HG02588 (cell line): ENCODE data around the gene PPIF.

Experiments
- ATAC-seq: cut with Tn5 transposase; IDR thresholded peaks from one replicate; pipeline ENCODE4 v1.9.1; 2021; ENCODE audit warnings: mild to moderate bottlenecking, moderate library complexity; ENCODE audit not compliant: unreplicated experiment

PPIF gene

DNA sequence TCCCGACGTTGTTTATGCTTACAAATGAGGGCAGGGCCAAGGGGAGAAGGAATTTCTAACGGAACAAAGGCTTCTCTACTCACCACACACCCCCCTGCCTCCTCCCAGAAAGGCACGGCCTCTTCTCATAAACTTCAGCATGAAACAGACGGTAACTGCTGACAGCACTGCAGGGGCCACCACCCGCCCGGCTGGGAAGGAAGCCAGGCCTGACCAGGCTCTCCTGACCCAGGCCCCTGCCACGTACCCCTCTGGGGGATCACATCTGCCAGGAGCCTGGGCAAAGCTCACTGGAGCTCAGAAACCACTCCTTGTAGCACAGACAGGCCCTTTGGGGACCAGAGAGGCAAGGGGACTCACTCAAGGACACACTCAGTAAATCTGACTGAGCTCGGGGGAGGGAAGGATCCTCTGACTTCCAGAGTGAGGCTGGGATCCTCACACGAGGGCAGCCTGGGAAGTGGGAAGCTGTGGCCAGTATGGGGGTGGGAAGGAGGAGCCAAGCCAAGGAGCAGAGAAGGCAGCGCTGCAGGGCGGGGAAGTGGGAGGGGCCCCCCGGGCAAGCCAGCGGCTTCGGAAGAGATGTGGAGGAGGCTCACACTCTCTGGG, 52.1 kb downstream of the PPIF start:
- no peak for ATAC-seq

DNA sequence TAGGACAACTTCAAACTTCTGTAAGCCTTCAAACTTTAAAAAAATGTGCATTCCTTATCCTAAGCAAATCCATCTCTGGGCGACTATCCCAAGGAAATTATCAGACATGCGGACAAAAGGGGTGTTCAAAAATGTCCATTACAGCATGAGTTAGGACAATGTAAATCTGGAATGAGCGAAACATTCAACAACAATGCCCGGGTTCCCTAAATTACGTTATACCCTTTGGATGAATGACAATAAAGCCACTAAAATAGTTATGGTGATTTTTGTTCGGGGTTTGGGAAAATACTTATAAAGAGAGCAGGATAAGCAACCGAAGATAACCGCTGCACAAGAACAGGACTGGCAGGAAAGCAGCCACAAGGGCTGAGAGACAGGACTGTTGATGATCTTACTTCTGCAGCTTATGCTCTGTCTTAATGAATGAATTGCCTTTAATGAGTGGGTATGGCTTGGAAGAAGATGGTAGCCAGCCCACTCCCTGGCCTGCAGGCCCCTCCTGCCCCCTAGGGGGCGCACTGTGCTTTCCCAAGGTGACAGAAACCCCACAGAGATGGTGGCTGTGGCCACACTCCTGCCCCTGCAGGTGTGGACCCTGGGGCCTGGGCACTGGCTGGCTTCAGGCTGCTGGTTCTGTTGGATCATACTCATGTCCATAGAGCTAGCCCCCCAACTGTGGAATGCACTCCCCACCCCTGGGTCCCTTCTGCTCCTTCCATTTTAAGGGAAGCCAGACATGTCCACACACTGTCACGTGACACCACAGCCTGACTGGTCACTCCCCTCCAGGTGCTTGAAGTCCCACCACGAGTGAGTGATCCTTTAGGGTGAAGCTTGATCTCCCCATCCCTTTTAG, 53.1 kb downstream of the PPIF start:
- no peak for ATAC-seq

DNA sequence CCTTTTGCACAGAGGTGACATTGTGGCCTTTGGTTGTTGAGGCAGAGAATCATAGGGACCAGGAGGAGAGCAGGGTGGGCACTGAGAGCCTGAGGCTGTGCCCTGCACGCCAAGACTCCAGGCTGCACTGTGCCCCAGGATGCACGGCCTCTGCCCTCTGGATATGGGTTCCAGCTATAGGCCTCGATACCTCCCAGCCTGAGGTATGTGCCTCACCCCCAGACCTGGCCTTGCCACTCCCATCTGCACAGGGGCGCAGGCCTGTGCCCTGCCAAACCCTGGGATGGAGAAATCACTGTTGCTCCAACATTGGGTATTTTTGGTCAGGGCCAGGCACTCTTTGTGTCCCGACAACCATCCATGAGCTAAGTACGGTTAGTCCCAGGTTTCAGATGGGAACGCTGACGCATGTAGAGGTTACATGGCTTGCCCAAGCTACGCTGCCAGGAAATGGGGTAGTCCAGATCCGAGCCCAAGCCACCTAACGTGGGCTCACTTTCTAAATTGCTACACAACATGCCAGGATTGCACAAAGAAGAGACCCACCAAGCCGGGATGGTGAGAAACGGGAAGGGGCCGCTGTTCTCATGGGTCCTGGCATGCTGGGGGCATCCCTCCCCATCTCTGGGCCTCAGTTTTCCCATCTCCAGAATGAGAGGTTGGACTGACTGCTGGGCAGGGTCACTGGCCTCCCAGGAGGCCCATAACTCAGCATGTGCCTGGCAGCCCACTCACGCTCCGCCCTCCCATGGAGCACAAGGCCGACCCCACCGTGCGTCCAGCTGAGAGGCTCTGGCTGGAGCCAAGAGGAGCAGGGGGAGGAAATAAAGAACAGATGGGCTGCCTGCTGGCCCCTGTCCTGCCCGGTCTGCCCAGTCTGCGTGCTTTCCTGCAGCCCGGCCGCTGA, 54.0 kb downstream of the PPIF start:
- no peak for ATAC-seq

DNA sequence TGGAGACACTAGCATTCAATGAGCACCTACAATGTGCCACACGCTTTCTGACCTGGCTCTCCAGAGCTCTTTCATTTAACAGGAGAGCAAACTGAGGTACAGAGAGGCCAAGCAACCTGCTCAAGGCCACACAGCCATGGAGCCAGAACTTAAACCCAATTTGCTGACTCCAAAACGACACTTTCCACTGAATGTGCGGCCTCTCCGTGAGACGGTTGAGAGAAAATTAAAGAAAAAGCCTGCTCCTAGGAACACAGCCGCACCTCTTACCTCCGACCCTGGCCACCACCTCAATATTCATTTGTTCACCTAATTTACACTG, 55.3 kb downstream of the PPIF start:
- ATAC-seq, result no peak

DNA sequence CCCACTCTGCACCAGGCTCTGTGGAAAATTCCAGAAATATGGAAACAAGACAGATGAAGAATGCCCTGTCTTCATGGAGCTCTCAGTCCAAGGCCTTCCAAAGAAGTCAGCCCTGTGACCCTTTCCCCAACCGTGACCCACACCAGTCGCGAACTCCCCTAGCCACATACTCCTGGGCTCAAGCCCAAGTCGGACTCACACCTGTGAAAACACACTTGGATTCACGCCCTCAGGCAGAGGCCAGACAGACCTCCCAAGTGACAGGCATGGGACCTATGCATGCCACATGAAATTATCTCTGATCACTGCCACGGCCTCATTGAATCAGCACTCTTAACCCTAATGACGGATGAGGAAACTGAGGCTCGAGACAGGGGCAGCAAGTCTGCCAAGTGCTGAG, 55.7 kb downstream of the PPIF start:
- no peak for ATAC-seq

DNA sequence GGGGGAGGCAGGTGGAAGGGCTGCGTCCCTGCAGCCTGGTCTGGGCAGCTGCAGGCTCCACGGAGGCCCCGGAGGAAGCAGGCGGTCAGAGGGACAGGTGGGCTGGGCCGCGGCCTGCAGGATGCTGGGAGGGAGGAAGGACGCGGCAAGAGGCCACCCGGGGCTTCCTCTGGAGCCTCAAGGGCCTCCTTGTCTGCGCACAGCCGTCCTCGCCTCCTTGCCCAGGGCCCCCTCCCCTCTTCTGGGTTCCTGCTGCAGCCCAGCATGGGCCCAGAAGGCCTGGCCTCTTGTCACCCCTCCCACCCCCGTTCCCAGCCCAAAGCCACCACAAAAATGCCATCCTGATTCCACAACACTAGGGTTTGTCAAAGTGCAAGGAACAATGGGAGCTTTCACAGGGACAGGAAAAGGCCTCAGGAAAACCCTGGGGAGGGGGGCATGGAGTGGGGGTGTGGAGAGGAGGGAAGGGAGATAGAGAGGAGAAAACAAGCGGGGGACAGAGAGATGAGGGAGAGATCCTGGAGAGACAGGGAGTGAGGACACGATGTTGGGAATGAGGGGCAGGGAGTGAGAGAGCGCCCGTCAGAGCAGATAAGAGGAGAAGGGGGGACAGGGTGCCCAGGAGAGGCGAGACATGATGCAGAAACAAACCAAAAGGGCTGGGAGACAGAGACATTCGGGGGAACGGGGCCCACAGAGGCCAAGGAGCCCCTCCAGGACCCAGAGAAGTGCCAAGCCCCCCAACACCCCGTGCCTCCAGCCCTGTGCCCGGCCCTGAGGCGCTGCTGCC, 56.4 kb downstream of the PPIF start:
- ATAC-seq, result no peak

DNA sequence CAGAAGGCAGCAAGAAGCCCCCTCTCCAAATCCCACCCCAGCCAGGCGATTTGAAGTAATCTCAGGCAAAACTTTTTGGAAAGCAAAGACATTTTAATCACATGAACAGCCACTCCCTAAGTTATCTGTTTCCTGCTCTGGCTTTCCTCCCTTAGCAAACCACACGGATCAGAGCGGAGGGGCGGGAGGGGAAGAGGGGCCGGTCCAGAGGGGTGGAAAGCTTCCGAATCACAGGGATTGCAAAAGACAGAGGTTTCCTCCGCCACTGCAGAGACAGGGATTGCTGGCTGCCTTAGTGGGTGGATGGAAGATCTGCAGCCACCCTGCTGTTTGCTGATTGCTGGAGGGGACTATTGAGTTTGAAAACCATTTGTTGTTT, 57.0 kb downstream of the PPIF start:
- ATAC-seq, result no peak

DNA sequence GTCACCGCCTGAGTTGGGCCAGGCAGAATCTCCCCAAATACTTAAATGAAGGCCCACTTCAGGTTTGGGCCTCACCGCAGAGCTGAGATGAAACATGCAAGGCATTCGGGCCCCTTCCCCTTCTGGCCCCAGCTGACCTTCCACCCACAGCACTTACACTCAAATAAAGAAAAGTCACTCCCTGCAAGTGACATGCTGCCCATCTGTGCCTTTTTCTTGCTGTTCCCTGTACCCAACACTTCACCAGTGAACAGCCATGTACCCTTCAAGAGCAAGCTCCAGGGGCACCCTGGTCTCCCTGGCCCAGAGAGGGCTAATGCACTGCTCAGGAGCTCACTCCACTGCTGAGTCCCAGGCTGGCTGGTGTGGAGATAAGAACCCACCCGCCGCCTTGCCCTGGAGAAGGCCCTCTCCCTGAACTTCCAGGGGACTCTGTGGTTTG, 57.4 kb downstream of the PPIF start:
- no peak for ATAC-seq
